ENCODE results near the gene VGF.
"Not testable (repeated sequence)": the region's sequence is repeated elsewhere in the genome, so short reads cannot be mapped to it uniquely, and the experiment has no call there.

VGF gene

GRCh38 chr7:101165075-101165957 lies at the start of gene VGF:
Gene VGF (minus strand): TSS chr7:101165569. CDS start chr7:101164843, 726 bp downstream.
- no peak within 1 kb of the TSS for H3K27ac ChIP-seq (ENCODE audit: low read depth, low read length)

GRCh38 chr7:101212014-101212413 lies 46.6 kb upstream of the VGF start:
- H3K36me3 ChIP-seq (ENCODE audit: control insufficient read depth in 1 of 2, insufficient read depth in 2 of 2, low read length in 2 of 2) = peaks cover 7 to 45% of the 10 kb centered on the region in 2 donors
- no peak overlapping the region for H3K4me3 ChIP-seq (ENCODE audit: low read depth in 1 of 2, low read length in 2 of 2)
- H3K9me3 ChIP-seq (ENCODE audit: control insufficient read depth in 1 of 2, low read length in 2 of 2) = no peaks in the 10 kb centered on the region
- no peak overlapping the region for H3K27ac ChIP-seq (ENCODE audit: low read depth, low read length)
- H3K27me3 ChIP-seq (ENCODE audit: control insufficient read depth in 1 of 2, insufficient read depth in 2 of 2, low read length in 2 of 2) = no peaks in the 10 kb centered on the region
- no peak overlapping the region for H3K9ac ChIP-seq (ENCODE audit: low read depth in 1 of 2, low read length in 2 of 2)
- H3K4me1 ChIP-seq (ENCODE audit: control insufficient read depth in 1 of 2, insufficient read depth in 2 of 2, low read length in 2 of 2) = peaks cover 9 to 15% of the 10 kb centered on the region in 2 donors

More at GRCh38 chr7:101165075-101165957, at the start of gene VGF:
- Histone ChIP-seq H3K27me3 (ENCODE audit: control insufficient read depth in 1 of 2, insufficient read depth in 2 of 2, low read length in 2 of 2) (peaks cover 54 to 72% of the 10 kb centered on the region in 2 donors), H3K4me1 (ENCODE audit: control insufficient read depth in 1 of 2, insufficient read depth in 2 of 2, low read length in 2 of 2) (peaks cover 17 to 37% of the 10 kb centered on the region in 2 donors), H3K4me3 (ENCODE audit: low read depth in 1 of 2, low read length in 2 of 2) (peak within 1 kb of the TSS; percentile 40 to 43), H3K9ac (ENCODE audit: low read depth in 1 of 2, low read length in 2 of 2) (no peak within 1 kb of the TSS), H3K36me3 (ENCODE audit: control insufficient read depth in 1 of 2, insufficient read depth in 2 of 2, low read length in 2 of 2) (peaks cover 0 to 1% of the 10 kb centered on the region in 2 donors), H3K9me3 (ENCODE audit: control insufficient read depth in 1 of 2, low read length in 2 of 2) (no peaks in the 10 kb centered on the region)

GRCh38 chr7:101211501-101211900 lies 46.1 kb upstream of the VGF start:
- Histone ChIP-seq H3K27me3 (ENCODE audit: control insufficient read depth in 1 of 2, insufficient read depth in 2 of 2, low read length in 2 of 2) (no peaks in the 10 kb centered on the region), H3K36me3 (ENCODE audit: control insufficient read depth in 1 of 2, insufficient read depth in 2 of 2, low read length in 2 of 2) (peaks cover 7 to 46% of the 10 kb centered on the region in 2 donors), H3K4me3 (ENCODE audit: low read depth in 1 of 2, low read length in 2 of 2) (no peak overlapping the region), H3K9ac (ENCODE audit: low read depth in 1 of 2, low read length in 2 of 2) (no peak overlapping the region), H3K27ac (ENCODE audit: low read depth, low read length) (no peak overlapping the region), H3K9me3 (ENCODE audit: control insufficient read depth in 1 of 2, low read length in 2 of 2) (no peaks in the 10 kb centered on the region), H3K4me1 (ENCODE audit: control insufficient read depth in 1 of 2, insufficient read depth in 2 of 2, low read length in 2 of 2) (peaks cover 6 to 10% of the 10 kb centered on the region in 2 donors)

- Histone ChIP-seq H3K4me1 (ENCODE audit: control insufficient read depth in 1 of 2, insufficient read depth in 2 of 2, low read length in 2 of 2) (no peaks in the 10 kb centered on the region), H3K9ac (ENCODE audit: low read depth in 1 of 2, low read length in 2 of 2) (no peak overlapping the region), H3K4me3 (ENCODE audit: low read depth in 1 of 2, low read length in 2 of 2) (no peak overlapping the region), H3K9me3 (ENCODE audit: control insufficient read depth in 1 of 2, low read length in 2 of 2) (no peaks in the 10 kb centered on the region), H3K36me3 (ENCODE audit: control insufficient read depth in 1 of 2, insufficient read depth in 2 of 2, low read length in 2 of 2) (peaks cover 13 to 44% of the 10 kb centered on the region in 2 donors), H3K27ac (ENCODE audit: low read depth, low read length) (no peak overlapping the region), H3K27me3 (ENCODE audit: control insufficient read depth in 1 of 2, insufficient read depth in 2 of 2, low read length in 2 of 2) (no peaks in the 10 kb centered on the region)
Measured at GRCh38 chr7:101210143-101210542, 44.8 kb upstream of the VGF start.

- H3K9me3 ChIP-seq (ENCODE audit: control insufficient read depth in 1 of 2, low read length in 2 of 2) = no peaks in the 10 kb centered on the region
- no peaks in the 10 kb centered on the region for H3K4me1 ChIP-seq (ENCODE audit: control insufficient read depth in 1 of 2, insufficient read depth in 2 of 2, low read length in 2 of 2)
- H3K9ac ChIP-seq (ENCODE audit: low read depth in 1 of 2, low read length in 2 of 2) = no peak overlapping the region
- H3K27me3 ChIP-seq (ENCODE audit: control insufficient read depth in 1 of 2, insufficient read depth in 2 of 2, low read length in 2 of 2) = no peaks in the 10 kb centered on the region
- H3K27ac ChIP-seq (ENCODE audit: low read depth, low read length) = no peak overlapping the region
- H3K36me3 ChIP-seq (ENCODE audit: control insufficient read depth in 1 of 2, insufficient read depth in 2 of 2, low read length in 2 of 2) = peaks cover 13 to 37% of the 10 kb centered on the region in 2 donors
- no peak overlapping the region for H3K4me3 ChIP-seq (ENCODE audit: low read depth in 1 of 2, low read length in 2 of 2)
Measured at GRCh38 chr7:101208794-101209193, 43.4 kb upstream of the VGF start.

- no peak overlapping the region for H3K4me3 ChIP-seq (ENCODE audit: low read depth in 1 of 2, low read length in 2 of 2)
- no peak overlapping the region for H3K27ac ChIP-seq (ENCODE audit: low read depth, low read length)
- H3K9me3 ChIP-seq (ENCODE audit: control insufficient read depth in 1 of 2, low read length in 2 of 2) = no peaks in the 10 kb centered on the region
- H3K27me3 ChIP-seq (ENCODE audit: control insufficient read depth in 1 of 2, insufficient read depth in 2 of 2, low read length in 2 of 2) = no peaks in the 10 kb centered on the region
- H3K4me1 ChIP-seq (ENCODE audit: control insufficient read depth in 1 of 2, insufficient read depth in 2 of 2, low read length in 2 of 2) = no peaks in the 10 kb centered on the region
- H3K36me3 ChIP-seq (ENCODE audit: control insufficient read depth in 1 of 2, insufficient read depth in 2 of 2, low read length in 2 of 2) = peaks cover 13 to 33% of the 10 kb centered on the region in 2 donors
- no peak overlapping the region for H3K9ac ChIP-seq (ENCODE audit: low read depth in 1 of 2, low read length in 2 of 2)
Measured at GRCh38 chr7:101207459-101207858, 42.1 kb upstream of the VGF start.

GRCh38 chr7:101206665-101207042 lies 41.3 kb upstream of the VGF start:
- Histone ChIP-seq H3K9ac (ENCODE audit: low read depth in 1 of 2, low read length in 2 of 2) (no peak overlapping the region), H3K27me3 (ENCODE audit: control insufficient read depth in 1 of 2, insufficient read depth in 2 of 2, low read length in 2 of 2) (peaks cover 0 to 3% of the 10 kb centered on the region in 2 donors), H3K4me1 (ENCODE audit: control insufficient read depth in 1 of 2, insufficient read depth in 2 of 2, low read length in 2 of 2) (peaks cover 0 to 4% of the 10 kb centered on the region in 2 donors), H3K4me3 (ENCODE audit: low read depth in 1 of 2, low read length in 2 of 2) (no peak overlapping the region), H3K36me3 (ENCODE audit: control insufficient read depth in 1 of 2, insufficient read depth in 2 of 2, low read length in 2 of 2) (peaks cover 13 to 29% of the 10 kb centered on the region in 2 donors), H3K27ac (ENCODE audit: low read depth, low read length) (no peak overlapping the region), H3K9me3 (ENCODE audit: control insufficient read depth in 1 of 2, low read length in 2 of 2) (no peaks in the 10 kb centered on the region)

- H3K9me3 ChIP-seq (ENCODE audit: control insufficient read depth in 1 of 2, low read length in 2 of 2) = no peaks in the 10 kb centered on the region
- H3K9ac ChIP-seq (ENCODE audit: low read depth in 1 of 2, low read length in 2 of 2) = no peak overlapping the region
- no peak overlapping the region for H3K27ac ChIP-seq (ENCODE audit: low read depth, low read length)
- H3K36me3 ChIP-seq (ENCODE audit: control insufficient read depth in 1 of 2, insufficient read depth in 2 of 2, low read length in 2 of 2) = peaks cover 13 to 24% of the 10 kb centered on the region in 2 donors
- no peak overlapping the region for H3K4me3 ChIP-seq (ENCODE audit: low read depth in 1 of 2, low read length in 2 of 2)
- H3K4me1 ChIP-seq (ENCODE audit: control insufficient read depth in 1 of 2, insufficient read depth in 2 of 2, low read length in 2 of 2) = peaks cover 0 to 4% of the 10 kb centered on the region in 2 donors
- peaks cover 0 to 4% of the 10 kb centered on the region in 2 donors for H3K27me3 ChIP-seq (ENCODE audit: control insufficient read depth in 1 of 2, insufficient read depth in 2 of 2, low read length in 2 of 2)
Measured at GRCh38 chr7:101205901-101206664, 40.7 kb upstream of the VGF start.

GRCh38 chr7:101203740-101204738 lies 38.7 kb upstream of the VGF start:
- not testable (repeated sequence) for H3K4me1 ChIP-seq (ENCODE audit: control insufficient read depth in 1 of 2, insufficient read depth in 2 of 2, low read length in 2 of 2); H3K9me3 ChIP-seq (ENCODE audit: control insufficient read depth in 1 of 2, low read length in 2 of 2); H3K27ac ChIP-seq (ENCODE audit: low read depth, low read length); H3K4me3 ChIP-seq (ENCODE audit: low read depth in 1 of 2, low read length in 2 of 2); H3K27me3 ChIP-seq (ENCODE audit: control insufficient read depth in 1 of 2, insufficient read depth in 2 of 2, low read length in 2 of 2); H3K9ac ChIP-seq (ENCODE audit: low read depth in 1 of 2, low read length in 2 of 2)
- H3K36me3 ChIP-seq (ENCODE audit: control insufficient read depth in 1 of 2, insufficient read depth in 2 of 2, low read length in 2 of 2) = peaks cover 6 to 14% of the 10 kb centered on the region in 2 donors
